PC-3 (cell line): Measurements from ENCODE around the gene AMPD2. TPM values are rescaled to one million over a fixed set of nuclear protein-coding genes. Genes with fewer than 3 reads are reported as not detected.

ENCODE experiments used
- ATAC-seq: fragments of 200-7000 bp; cut with Tn5 transposase; 2 replicates; pipeline ENCODE4 v1.9.1; 2020; ENCODE audit warnings: mild to moderate bottlenecking, moderate library complexity
- BruUV-seq: library from RNA; stranded (reverse); fragments of 400-500 nt; replicated peaks from 2 replicates; lab custom pipeline; 2021; lab: Mats Ljungman, UMichigan
- CTCF ChIA-PET: fragments of 300-600 bp; sonication (Branson Sonifier 250); formaldehyde crosslinking; loops from one replicate; lab custom pipeline; 2022; ENCODE audit warnings: antibody characterized with exemption; lab: Charles Lee
- POLR2A ChIA-PET: fragments of 300-600 bp; sonication (Branson Sonifier 250); formaldehyde crosslinking; loops from one replicate; lab custom pipeline; 2022; ENCODE audit warnings: antibody characterized with exemption; ENCODE audit not compliant: unreplicated experiment; lab: Charles Lee
- DNase-seq: peaks from one replicate; pipeline ENCODE4 v3.0.0-alpha.2; 2015
- H2AFZ ChIP-seq: fragments of 300-600 bp; sonication (generic); 2 replicates; pipeline ENCODE4 v1.6.0; 2016; ENCODE audit warnings: antibody characterized with exemption, low read length
- H3F3A ChIP-seq: fragments of 300-600 bp; sonication (generic); one replicate; pipeline ENCODE4 v1.6.0; 2017; ENCODE audit warnings: antibody characterized with exemption, low read length, control low read depth, mild to moderate bottlenecking; ENCODE audit not compliant: unreplicated experiment
- H3K27ac ChIP-seq: fragments of 300-600 bp; sonication (generic); 2 replicates; pipeline ENCODE4 v1.5.1; 2016; ENCODE audit warnings: mild to moderate bottlenecking, low read length
- H3K27me3 ChIP-seq: fragments of 300-600 bp; sonication (generic); 2 replicates; pipeline ENCODE4 v1.6.1; 2016; ENCODE audit warnings: low read length, mixed read lengths
- H3K36me3 ChIP-seq: fragments of 300-600 bp; sonication (generic); 2 replicates; pipeline ENCODE4 v1.6.1; 2016; ENCODE audit warnings: low read depth, mixed run types, low read length, mixed read lengths
- H3K4me1 ChIP-seq: fragments of 300-600 bp; sonication (generic); 2 replicates; pipeline ENCODE4 v1.5.1; 2016; ENCODE audit warnings: low read length; ENCODE audit not compliant: insufficient read depth
- H3K4me2 ChIP-seq: fragments of 300-600 bp; sonication (generic); 2 replicates; pipeline ENCODE4 v1.6.0; 2016; ENCODE audit warnings: low read length
- H3K4me3 ChIP-seq: fragments of 300-600 bp; sonication (generic); 2 replicates; pipeline ENCODE4 v1.5.1; 2016; ENCODE audit warnings: mild to moderate bottlenecking, low read length, mixed read lengths
- H3K79me2 ChIP-seq: fragments of 300-600 bp; sonication (generic); 2 replicates; pipeline ENCODE4 v1.6.1; 2017; ENCODE audit warnings: low read length, mixed read lengths
- H3K9ac ChIP-seq: fragments of 300-600 bp; sonication (generic); 2 replicates; pipeline ENCODE4 v1.6.0; 2016; ENCODE audit warnings: mild to moderate bottlenecking, low read length
- H3K9me2 ChIP-seq: fragments of 300-600 bp; sonication (generic); replicated peaks from 2 replicates; pipeline ENCODE4 v1.6.1; 2016; ENCODE audit warnings: mixed run types, low read length, mixed read lengths
- H3K9me3 ChIP-seq: fragments of 300-600 bp; sonication (generic); 2 replicates; pipeline ENCODE4 v1.6.1; 2016; ENCODE audit warnings: low read length, mixed read lengths
- H4K20me1 ChIP-seq: fragments of 300-600 bp; sonication (generic); 2 replicates; pipeline ENCODE4 v1.6.1; 2016; ENCODE audit warnings: low read length, mixed read lengths
- CTCF ChIP-seq: fragments of 300-600 bp; sonication (generic); conservative IDR thresholded peaks from 2 replicates; pipeline ENCODE4 v1.5.1; 2017; ENCODE audit warnings: antibody characterized with exemption, low read depth, mild to moderate bottlenecking, low read length
- EZH2 ChIP-seq: fragments of 300-600 bp; sonication (generic); IDR thresholded peaks from one replicate; pipeline ENCODE4 v1.6.1; 2017; ENCODE audit warnings: antibody characterized with exemption, mild to moderate bottlenecking, low read length; ENCODE audit not compliant: unreplicated experiment
- EZH2phosphoT487 ChIP-seq: fragments of 300-600 bp; sonication (generic); IDR thresholded peaks from 2 replicates; pipeline ENCODE4 v1.6.1; 2018; ENCODE audit warnings: mild to moderate bottlenecking, antibody characterized with exemption, low read length, borderline replicate concordance
- intact Hi-C: fragments of 100-400 bp; cut with micrococcal nuclease; formaldehyde crosslinking; loops from 2 replicates; pipeline ENCODE4 v1.9.0; 2023
- total RNA-seq: library from RNA; depleted of rRNA; stranded (reverse); fragments of >200 nt; gene quantifications from 2 replicates; pipeline ENCODE4 v1.2.3, GENCODE V29; 2014

Gene AMPD2
- total RNA-seq, 1 experiment from 2014 or later = 75.3 TPM

GRCh38 chr1:109657395-109657794, 37.8 kb downstream of the AMPD2 start:
- H3K4me1 ChIP-seq = peaks cover 18% of the 10 kb centered on the region
- H3K9me2 ChIP-seq = no peaks in the 10 kb centered on the region
- no peak overlapping the region for H2AFZ ChIP-seq
- no TSS peak for BruUV-seq
- H3K27me3 ChIP-seq = no peaks in the 10 kb centered on the region
- H3F3A ChIP-seq = no peaks in the 10 kb centered on the region
- H3K4me2 ChIP-seq = no peak overlapping the region
- H3K36me3 ChIP-seq = no peaks in the 10 kb centered on the region
- no peaks in the 10 kb centered on the region for H3K9me3 ChIP-seq
- DNase-seq (no peak), ATAC-seq (no peak)
- H3K9ac ChIP-seq = no peak overlapping the region
- intact Hi-C loops = no loop called here
- no peaks in the 10 kb centered on the region for H3K79me2 ChIP-seq
- H3K27ac ChIP-seq = no peak overlapping the region
- TF ChIP-seq EZH2phosphoT487 (no peak), EZH2 (no peak), CTCF (no peak)
- no peak overlapping the region for H3K4me3 ChIP-seq
- no peaks in the 10 kb centered on the region for H4K20me1 ChIP-seq
- ChIA-PET CTCF (no interaction called here), POLR2A (interaction anchor here (0.6 kb wide), 1 partner anchor 111 kb away, joined by 3 read pairs; no protein-coding TSS in a partner anchor)

GRCh38 chr1:109657970-109658369, 38.3 kb downstream of the AMPD2 start:
- peaks cover 14% of the 10 kb centered on the region for H3K4me1 ChIP-seq
- POLR2A ChIA-PET = interaction anchor here (0.6 kb wide), 1 partner anchor 112 kb away, joined by 3 read pairs; no protein-coding TSS in a partner anchor
- no peaks in the 10 kb centered on the region for H3K27me3 ChIP-seq
- no peaks in the 10 kb centered on the region for H3F3A ChIP-seq
- H3K9me3 ChIP-seq = no peaks in the 10 kb centered on the region
- no peaks in the 10 kb centered on the region for H3K36me3 ChIP-seq
- DNase-seq = no peak
- no peak overlapping the region for H3K4me3 ChIP-seq
- intact Hi-C loops = no loop called here
- H3K4me2 ChIP-seq = no peak overlapping the region
- no TSS peak for BruUV-seq
- H3K79me2 ChIP-seq = no peaks in the 10 kb centered on the region
- TF ChIP-seq CTCF (no peak), EZH2 (no peak), EZH2phosphoT487 (no peak)
- H3K27ac ChIP-seq = no peak overlapping the region
- CTCF ChIA-PET = no interaction called here
- no peaks in the 10 kb centered on the region for H4K20me1 ChIP-seq
- H2AFZ ChIP-seq = no peak overlapping the region
- ATAC-seq = no peak
- H3K9ac ChIP-seq = no peak overlapping the region
- H3K9me2 ChIP-seq = no peaks in the 10 kb centered on the region

GRCh38 chr1:109658533-109659042, 39.0 kb downstream of the AMPD2 start:
- Histone ChIP-seq H3K4me3 (no peak overlapping the region), H3K4me1 (peaks cover 9% of the 10 kb centered on the region), H3F3A (no peaks in the 10 kb centered on the region), H3K36me3 (no peaks in the 10 kb centered on the region), H3K9ac (no peak overlapping the region), H3K27me3 (no peaks in the 10 kb centered on the region), H2AFZ (no peak overlapping the region), H3K27ac (no peak overlapping the region), H3K79me2 (no peaks in the 10 kb centered on the region), H3K4me2 (no peak overlapping the region), H3K9me2 (no peaks in the 10 kb centered on the region), H3K9me3 (no peaks in the 10 kb centered on the region), H4K20me1 (no peaks in the 10 kb centered on the region)
- BruUV-seq = no TSS peak
- intact Hi-C loops = no loop called here
- CTCF ChIA-PET = no interaction called here
- TF ChIP-seq EZH2 (no peak), CTCF (no peak), EZH2phosphoT487 (no peak)
- DNase-seq = no peak
- ATAC-seq = no peak
- POLR2A ChIA-PET = no interaction called here
